Neural progenitor cell (in vitro differentiated cells): Measurements from ENCODE around the gene TMEM202. TPM values are rescaled to one million over a fixed set of nuclear protein-coding genes. Genes with fewer than 3 reads are reported as not detected.

Source experiments
- DNase-seq: peaks from one replicate; pipeline ENCODE4 v3.0.0-alpha.2; 2016; ENCODE audit warnings: low spot score
- H2AFZ ChIP-seq: fragments of 200-600 bp; sonication (generic); replicated peaks from 2 replicates; pipeline ENCODE4 v1.6.1; 2016; ENCODE audit warnings: antibody characterized with exemption
- H3F3A ChIP-seq: fragments of 200-600 bp; sonication (generic); 2 replicates; pipeline ENCODE4 v1.6.1; 2016; ENCODE audit warnings: antibody characterized with exemption, low read depth
- H3K27ac ChIP-seq: fragments of 200-600 bp; sonication (generic); 2 replicates; pipeline ENCODE4 v1.5.1; 2016; ENCODE audit warnings: mild to moderate bottlenecking
- H3K27me3 ChIP-seq: fragments of 200-600 bp; sonication (generic); 2 replicates; pipeline ENCODE4 v1.6.1; 2016; ENCODE audit warnings: mild to moderate bottlenecking, moderate library complexity
- H3K36me3 ChIP-seq: fragments of 200-600 bp; sonication (generic); 2 replicates; pipeline ENCODE4 v1.5.1; 2016
- H3K4me1 ChIP-seq: fragments of 200-600 bp; sonication (generic); 2 replicates; pipeline ENCODE4 v1.6.1; 2016; ENCODE audit warnings: mixed run types
- H3K4me2 ChIP-seq: fragments of 200-600 bp; sonication (generic); 2 replicates; pipeline ENCODE4 v1.6.1; 2016
- H3K4me3 ChIP-seq: fragments of 200-600 bp; sonication (generic); 2 replicates; pipeline ENCODE4 v1.5.1; 2016
- H3K79me2 ChIP-seq: fragments of 200-600 bp; sonication (generic); 2 replicates; pipeline ENCODE4 v1.6.1; 2016; ENCODE audit warnings: low read depth
- H3K9ac ChIP-seq: fragments of 200-600 bp; sonication (generic); 2 replicates; pipeline ENCODE4 v1.6.1; 2016
- H3K9me3 ChIP-seq: fragments of 200-600 bp; sonication (generic); 2 replicates; pipeline ENCODE4 v1.5.1; 2016; ENCODE audit warnings: low read depth
- H4K20me1 ChIP-seq: fragments of 200-600 bp; sonication (generic); 2 replicates; pipeline ENCODE4 v1.6.1; 2016; ENCODE audit warnings: low read depth
- H3K27ac Mint-ChIP-seq: 3 replicates; pipeline ENCODE4 v1.8.0; 2021; ENCODE audit warnings: mixed read lengths
- H3K27me3 Mint-ChIP-seq: 2 replicates; pipeline ENCODE4 v1.8.0; 2022; ENCODE audit warnings: low read depth, mild to moderate bottlenecking, inconsistent platforms, moderate library complexity, mixed read lengths; ENCODE audit not compliant: insufficient read depth
- H3K36me3 Mint-ChIP-seq: 3 replicates; pipeline ENCODE4 v1.8.0; 2021; ENCODE audit warnings: mixed read lengths
- H3K4me1 Mint-ChIP-seq: 3 replicates; pipeline ENCODE4 v1.8.0; 2021; ENCODE audit warnings: mixed read lengths
- H3K4me3 Mint-ChIP-seq: 3 replicates; pipeline ENCODE4 v1.8.0; 2021; ENCODE audit warnings: mild to moderate bottlenecking, moderate library complexity, mixed read lengths
- H3K9me3 Mint-ChIP-seq: 3 replicates; pipeline ENCODE4 v1.8.0; 2020; ENCODE audit warnings: mixed read lengths
- EZH2 ChIP-seq: fragments of 200-600 bp; sonication (generic); IDR thresholded peaks from 2 replicates; pipeline ENCODE4 v1.6.1; 2017; ENCODE audit warnings: antibody characterized with exemption, mild to moderate bottlenecking, moderate library complexity
- EZH2phosphoT487 ChIP-seq: fragments of 200-600 bp; sonication (generic); IDR thresholded peaks from 2 replicates; pipeline ENCODE4 v1.6.1; 2017; ENCODE audit warnings: antibody characterized with exemption
- total RNA-seq: library from RNA; depleted of rRNA; stranded (reverse); fragments of >200 nt; gene quantifications from 2 replicates; pipeline ENCODE4 v1.2.3, GENCODE V29; 2015; ENCODE audit warnings: low replicate concordance
- TF ChIP-seq, protein P1 (sequence below): fragments of 200-600 bp; sonication (generic); IDR thresholded peaks from 2 replicates; pipeline ENCODE4 v1.5.1; 2017; ENCODE audit warnings: antibody characterized with exemption, mild to moderate bottlenecking

Gene TMEM202
- total RNA-seq, 1 donor from 2014 or later: not detected

DNA sequence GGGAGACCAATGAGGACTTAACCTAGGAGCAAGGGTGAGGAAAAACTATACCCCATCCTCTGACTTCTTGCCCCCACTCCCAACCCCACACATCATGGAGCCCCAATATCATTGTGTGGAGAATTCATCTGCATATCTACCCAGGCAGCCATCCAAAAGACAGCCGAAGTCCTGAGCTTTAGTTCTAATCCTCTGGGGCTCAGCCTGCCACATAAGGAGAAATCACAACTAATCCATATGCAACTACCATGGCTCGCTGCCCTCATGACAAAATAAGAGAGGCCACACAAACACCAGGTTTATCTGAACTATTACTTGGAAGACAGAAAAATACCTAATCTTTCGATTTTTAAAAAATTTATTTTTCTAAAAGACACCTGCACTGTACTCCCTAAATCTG is 40.0 kb upstream of the TMEM202 start:
- H3K4me2 ChIP-seq: no peak overlapping the region
- peaks cover 7% of the 10 kb centered on the region for H4K20me1 ChIP-seq
- H3K9me3 ChIP-seq: no peaks in the 10 kb centered on the region
- Mint-ChIP-seq H3K9me3 (no peaks in the 10 kb centered on the region), H3K27me3 (peaks cover 4% of the 10 kb centered on the region), H3K36me3 (peaks cover 2% of the 10 kb centered on the region), H3K4me3 (no peak overlapping the region), H3K27ac (no peak overlapping the region), H3K4me1 (no peaks in the 10 kb centered on the region)
- no peaks in the 10 kb centered on the region for H3K36me3 ChIP-seq
- no peak for TF ChIP-seq EZH2phosphoT487
- TF ChIP-seq EZH2: no peak
- TF ChIP-seq, protein P1, sequence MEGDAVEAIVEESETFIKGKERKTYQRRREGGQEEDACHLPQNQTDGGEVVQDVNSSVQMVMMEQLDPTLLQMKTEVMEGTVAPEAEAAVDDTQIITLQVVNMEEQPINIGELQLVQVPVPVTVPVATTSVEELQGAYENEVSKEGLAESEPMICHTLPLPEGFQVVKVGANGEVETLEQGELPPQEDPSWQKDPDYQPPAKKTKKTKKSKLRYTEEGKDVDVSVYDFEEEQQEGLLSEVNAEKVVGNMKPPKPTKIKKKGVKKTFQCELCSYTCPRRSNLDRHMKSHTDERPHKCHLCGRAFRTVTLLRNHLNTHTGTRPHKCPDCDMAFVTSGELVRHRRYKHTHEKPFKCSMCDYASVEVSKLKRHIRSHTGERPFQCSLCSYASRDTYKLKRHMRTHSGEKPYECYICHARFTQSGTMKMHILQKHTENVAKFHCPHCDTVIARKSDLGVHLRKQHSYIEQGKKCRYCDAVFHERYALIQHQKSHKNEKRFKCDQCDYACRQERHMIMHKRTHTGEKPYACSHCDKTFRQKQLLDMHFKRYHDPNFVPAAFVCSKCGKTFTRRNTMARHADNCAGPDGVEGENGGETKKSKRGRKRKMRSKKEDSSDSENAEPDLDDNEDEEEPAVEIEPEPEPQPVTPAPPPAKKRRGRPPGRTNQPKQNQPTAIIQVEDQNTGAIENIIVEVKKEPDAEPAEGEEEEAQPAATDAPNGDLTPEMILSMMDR: no peak
- H3K9ac ChIP-seq: no peak overlapping the region
- no peak overlapping the region for H2AFZ ChIP-seq
- H3K27ac ChIP-seq: no peak overlapping the region
- no peaks in the 10 kb centered on the region for H3K27me3 ChIP-seq
- H3K4me1 ChIP-seq: no peaks in the 10 kb centered on the region
- H3K4me3 ChIP-seq: no peak overlapping the region
- H3K79me2 ChIP-seq: no peaks in the 10 kb centered on the region
- no peaks in the 10 kb centered on the region for H3F3A ChIP-seq
- no peak for DNase-seq

DNA sequence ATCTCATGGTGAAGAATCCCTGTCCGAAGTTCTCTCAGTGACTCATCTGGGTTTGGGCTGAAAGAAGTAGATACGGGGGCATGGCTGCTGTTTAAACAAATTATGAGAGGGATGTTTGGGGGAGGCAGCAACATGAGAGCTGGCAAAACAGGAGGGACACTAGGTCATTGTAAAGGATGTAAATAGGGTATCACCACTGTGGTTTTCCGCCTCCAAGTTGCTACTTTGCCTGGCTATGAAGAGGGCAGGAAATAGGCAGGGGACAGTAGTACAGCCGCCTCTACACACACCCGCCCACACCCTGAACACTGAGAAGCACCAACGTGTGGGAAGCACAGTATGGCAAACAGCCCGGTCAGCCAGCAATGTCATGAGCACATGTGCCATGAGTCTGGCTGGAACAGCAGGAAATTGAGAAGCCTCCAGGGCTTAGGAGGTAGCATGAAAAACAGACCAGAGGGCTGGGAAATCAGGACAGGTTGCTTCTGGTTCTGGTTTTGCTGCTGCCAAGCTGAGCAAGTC is 39.4 kb upstream of the TMEM202 start:
- no peak overlapping the region for H3K27ac Mint-ChIP-seq
- no peak overlapping the region for H3K4me2 ChIP-seq
- peaks cover 7% of the 10 kb centered on the region for H4K20me1 ChIP-seq
- H3K9me3 Mint-ChIP-seq: no peaks in the 10 kb centered on the region
- H3K4me1 ChIP-seq: no peaks in the 10 kb centered on the region
- H3F3A ChIP-seq: no peaks in the 10 kb centered on the region
- H3K36me3 ChIP-seq: no peaks in the 10 kb centered on the region
- H3K27ac ChIP-seq: no peak overlapping the region
- peaks cover 2% of the 10 kb centered on the region for H3K36me3 Mint-ChIP-seq
- H3K79me2 ChIP-seq: no peaks in the 10 kb centered on the region
- TF ChIP-seq, protein P1: no peak
- no peak for TF ChIP-seq EZH2
- H3K9me3 ChIP-seq: no peaks in the 10 kb centered on the region
- peaks cover 4% of the 10 kb centered on the region for H3K27me3 Mint-ChIP-seq
- no peak overlapping the region for H3K4me3 Mint-ChIP-seq
- H3K4me3 ChIP-seq: no peak overlapping the region
- H3K27me3 ChIP-seq: no peaks in the 10 kb centered on the region
- H3K9ac ChIP-seq: no peak overlapping the region
- H2AFZ ChIP-seq: no peak overlapping the region
- no peaks in the 10 kb centered on the region for H3K4me1 Mint-ChIP-seq
- DNase-seq: no peak

DNA sequence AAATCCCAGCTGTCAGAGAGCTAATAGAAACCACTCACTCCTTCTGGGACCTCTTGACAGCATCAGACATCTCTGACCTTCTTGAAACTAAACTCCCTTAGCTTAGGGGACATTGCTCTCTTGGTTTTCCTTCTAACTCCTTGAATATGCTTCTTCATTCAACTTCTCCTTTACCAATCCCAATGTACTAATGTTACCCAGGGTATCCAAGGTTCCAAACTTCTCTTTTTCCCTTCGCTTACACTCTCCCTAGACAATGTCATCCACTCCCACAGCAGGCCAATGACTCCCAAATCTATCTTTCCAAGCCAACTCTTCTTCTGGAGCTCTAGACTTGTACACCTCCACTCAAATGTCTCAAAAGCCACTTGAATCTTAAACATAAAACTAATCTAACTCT is 36.9 kb upstream of the TMEM202 start:
- Histone ChIP-seq H3K4me2 (no peak overlapping the region), H3K27me3 (no peaks in the 10 kb centered on the region), H3K4me1 (no peaks in the 10 kb centered on the region), H2AFZ (no peak overlapping the region), H3K4me3 (no peak overlapping the region), H3K79me2 (no peaks in the 10 kb centered on the region), H3K36me3 (peaks cover 3% of the 10 kb centered on the region), H4K20me1 (peaks cover 7% of the 10 kb centered on the region), H3K9me3 (no peaks in the 10 kb centered on the region), H3F3A (no peaks in the 10 kb centered on the region), H3K27ac (no peak overlapping the region), H3K9ac (peak overlapping the region; percentile 35)
- Mint-ChIP-seq H3K27ac (no peak overlapping the region), H3K4me3 (no peak overlapping the region), H3K36me3 (peaks cover 2% of the 10 kb centered on the region), H3K4me1 (no peaks in the 10 kb centered on the region), H3K27me3 (peaks cover 2% of the 10 kb centered on the region), H3K9me3 (no peaks in the 10 kb centered on the region)
- TF ChIP-seq EZH2phosphoT487: no peak
- no peak for TF ChIP-seq EZH2
- TF ChIP-seq, protein P1: no peak
- no peak for DNase-seq
